Activated CD4-positive, CD25-positive, alpha-beta regulatory T cell treated with anti-CD3 and anti-CD28 coated beads, Interleukin-2, amount 50 U/mL, for 16 hours (primary cell): ENCODE measurements around the gene KSR2.

Experiments used
- DNase-seq: peaks from one replicate; pipeline ENCODE4 v3.0.0-alpha.2; 2020; ENCODE audit warnings: low read depth, low spot score

The KSR2 gene

GRCh38 chr12:117412465-117413188 lies 556.2 kb downstream of the KSR2 start:
- DNase-seq: no peak

- no peak for DNase-seq
These were observed 559.5 kb downstream of the KSR2 start for GRCh38 chr12:117409286-117409685.

GRCh38 chr12:117408161-117408791 lies 560.5 kb downstream of the KSR2 start:
- no peak for DNase-seq

- no peak for DNase-seq
These were observed 563.9 kb downstream of the KSR2 start for GRCh38 chr12:117404940-117405339.

- no peak for DNase-seq
These were observed 564.5 kb downstream of the KSR2 start for GRCh38 chr12:117404203-117404853.

GRCh38 chr12:117403586-117404139 lies 565.1 kb downstream of the KSR2 start:
- DNase-seq: no peak
